K562 (cell line): ENCODE data around the gene HECW1. TPM values are rescaled to one million over a fixed set of nuclear protein-coding genes. Genes with fewer than 3 reads are reported as not detected.

Source experiments
- ATAC-seq: fragments of 200-7000 bp; cut with Tn5 transposase; 3 replicates; pipeline ENCODE4 v1.9.1; 2020; ENCODE audit warnings: moderate library complexity
- BruUV-seq: library from RNA; stranded (reverse); fragments of 400-500 nt; replicated peaks from 2 replicates; lab custom pipeline; 2021; lab: Mats Ljungman, UMichigan
- CTCF ChIA-PET: fragments of 300-600 bp; formaldehyde crosslinking; extraction: SDS; loops from one replicate; lab custom pipeline; 2021; ENCODE audit warnings: low intra/inter-chr PET ratio; lab: Yijun Ruan, JAX
- POLR2A ChIA-PET: fragments of 300-600, 350-650 bp; sonication (Branson Sonifier 250); formaldehyde crosslinking; extraction: SDS; loops from one replicate; lab custom pipeline; 2021; ENCODE audit warnings: antibody characterized with exemption, inconsistent platforms; lab: Yijun Ruan, JAX
- DNase-seq, 4 experiments: peaks; one replicate each; pipeline versions ENCODE4 v3.0.0 to v3.0.0-alpha.2; 2011 to 2018; ENCODE audit warnings: low spot score in 3 of 4, mixed read lengths in 3 of 4; ENCODE audit errors: extremely low read depth in 1 of 4
- FAIRE-seq: peaks from 2 replicates; lab custom pipeline; 2011; peaks lifted over from hg19 to GRCh38; lab: Jason Lieb, UNC
- H2AFZ ChIP-seq: 2 replicates; pipeline ENCODE4 v1.6.0; 2011; ENCODE audit warnings: low read depth, low read length, control low read depth, inconsistent platforms
- H3K27ac ChIP-seq: fragments of 200-600 bp; 3 replicates; pipeline ENCODE4 v1.8.0; 2011; ENCODE audit warnings: low read depth, mild to moderate bottlenecking, control low read depth, inconsistent platforms, low read length, moderate library complexity, mixed read lengths; ENCODE audit errors: extremely low read depth
- H3K27me3 ChIP-seq, 2 experiments: fragments of 300-600 bp in 1 of 2; 2 replicates in 1 of 2; 3 replicates in 1 of 2; pipeline versions ENCODE4 v1.6.0 to v1.8.0; 2011; ENCODE audit warnings: inconsistent platforms in 2 of 2, low read length in 2 of 2, mild to moderate bottlenecking in 1 of 2, mixed read lengths in 1 of 2, moderate library complexity in 1 of 2; ENCODE audit not compliant: control insufficient read depth in 2 of 2, insufficient read depth in 2 of 2
- H3K36me3 ChIP-seq: fragments of 300-600 bp; 3 replicates; pipeline ENCODE4 v1.8.0; 2011; ENCODE audit warnings: mild to moderate bottlenecking, low read length, inconsistent platforms; ENCODE audit not compliant: control insufficient read depth, insufficient read depth
- H3K4me1 ChIP-seq, 2 experiments: fragments of 200-600 bp in 1 of 2; replicated peaks in 1 of 2; 2 replicates in 1 of 2; 3 replicates in 1 of 2; pipeline versions ENCODE4 v1.5.1 to v1.8.0; 2011; ENCODE audit warnings: inconsistent platforms in 2 of 2, low read length in 2 of 2, mild to moderate bottlenecking in 1 of 2, mixed read lengths in 1 of 2, moderate library complexity in 1 of 2; ENCODE audit not compliant: control insufficient read depth in 2 of 2, insufficient read depth in 2 of 2
- H3K4me2 ChIP-seq: 2 replicates; pipeline ENCODE4 v1.6.1; 2011; ENCODE audit warnings: low read length, control low read depth, inconsistent platforms, mixed read lengths; ENCODE audit not compliant: insufficient read depth
- H3K4me3 ChIP-seq: fragments of 200-600 bp; sonication (generic), shearing (Covaris generic); 2 replicates; pipeline ENCODE4 v1.5.1; 2016; ENCODE audit warnings: control low read depth, inconsistent platforms
- H3K79me2 ChIP-seq: fragments of 200-600 bp; 3 replicates; pipeline ENCODE4 v1.8.0; 2011; ENCODE audit warnings: low read length, inconsistent platforms; ENCODE audit not compliant: control insufficient read depth, insufficient read depth
- H3K9ac ChIP-seq, 2 experiments: 2 replicates each; pipeline versions ENCODE4 v1.6.0 to v1.6.1; 2011; ENCODE audit warnings: low read depth in 2 of 2, low read length in 2 of 2, control low read depth in 1 of 2, inconsistent platforms in 1 of 2, mild to moderate bottlenecking in 1 of 2, mixed read lengths in 1 of 2; ENCODE audit not compliant: insufficient read depth in 1 of 2
- H3K9me1 ChIP-seq: one replicate; pipeline ENCODE4 v1.6.0; 2011; ENCODE audit warnings: inconsistent platforms, mild to moderate bottlenecking, low read length, moderate library complexity; ENCODE audit not compliant: control insufficient read depth, insufficient read depth
- H3K9me3 ChIP-seq: replicated peaks from 2 replicates; pipeline ENCODE4 v1.5.1; 2011; ENCODE audit warnings: low read depth, low read length, inconsistent platforms; ENCODE audit not compliant: control insufficient read depth, insufficient read depth
- H4K20me1 ChIP-seq: replicated peaks from 2 replicates; pipeline ENCODE4 v1.6.1; 2011; ENCODE audit warnings: low read length, inconsistent platforms, mixed read lengths; ENCODE audit not compliant: control insufficient read depth, insufficient read depth
- BRF1 ChIP-seq: IDR thresholded peaks from 3 replicates; pipeline ENCODE4 v1.6.1; 2011; ENCODE audit warnings: borderline replicate concordance, mild to moderate bottlenecking; ENCODE audit not compliant: insufficient read length; ENCODE audit errors: extremely low read depth
- CTBP1 ChIP-seq: fragments of 450-650 bp; IDR thresholded peaks from 2 replicates; pipeline ENCODE4 v1.6.1; 2016; ENCODE audit warnings: borderline replicate concordance
- HBP1 ChIP-seq: fragments of 450-650 bp; formaldehyde crosslinking; IDR thresholded peaks from 2 replicates; pipeline ENCODE4 v1.4.0; 2022; ENCODE audit warnings: missing genetic modification characterization
- LARP7 ChIP-seq: fragments of 450-650 bp; IDR thresholded peaks from 2 replicates; pipeline ENCODE4 v1.6.1; 2016
- NFYB ChIP-seq: IDR thresholded peaks from 2 replicates; pipeline ENCODE4 v1.6.1; 2011; ENCODE audit warnings: mild to moderate bottlenecking, moderate library complexity; ENCODE audit not compliant: insufficient read length; ENCODE audit errors: extremely low read depth
- POLR2G ChIP-seq: fragments of 200-400 bp; formaldehyde crosslinking; IDR thresholded peaks from 2 replicates; pipeline ENCODE4 v1.6.1; 2017; ENCODE audit warnings: low read depth, mild to moderate bottlenecking, antibody characterized with exemption, low read length, moderate library complexity
- SIN3A ChIP-seq, 2 experiments: fragments of 150-350 bp in 1 of 2; IDR thresholded peaks; 2 replicates each; pipeline ENCODE4 v1.6.1; 2011 to 2016; ENCODE audit warnings: borderline replicate concordance in 2 of 2, low read depth in 2 of 2, low read length in 2 of 2, mild to moderate bottlenecking in 2 of 2, moderate library complexity in 2 of 2; ENCODE audit not compliant: control insufficient read depth in 1 of 2
- STAG1 ChIP-seq: sonication (generic); formaldehyde crosslinking; IDR thresholded peaks from 2 replicates; pipeline ENCODE4 v1.5.0; 2020; ENCODE audit warnings: missing genetic modification reagents, borderline replicate concordance
- XRCC3 ChIP-seq: fragments of 450-650 bp; IDR thresholded peaks from 2 replicates; pipeline ENCODE4 v1.6.1; 2017; ENCODE audit warnings: mild to moderate bottlenecking, moderate library complexity
- ZBTB34 ChIP-seq: fragments of 250-450 bp; sonication (Bioruptor Pico); IDR thresholded peaks from 2 replicates; pipeline ENCODE4 v1.8.0; 2021; ENCODE audit warnings: mild to moderate bottlenecking, moderate library complexity
- ZNF274 ChIP-seq: IDR thresholded peaks from 2 replicates; pipeline ENCODE4 v1.6.1; 2011; ENCODE audit warnings: low read depth, mild to moderate bottlenecking, low read length, moderate library complexity, borderline replicate concordance
- ZNF507 ChIP-seq: conservative IDR thresholded peaks from 2 replicates; pipeline ENCODE4 v1.6.1; 2017; ENCODE audit warnings: missing genetic modification characterization, missing compliant biosample characterization
- ZNF740 ChIP-seq, 3 experiments: fragments of 200-800 bp in 1 of 3; sonication (Bioruptor generic) in 1 of 3; sonication (generic) in 1 of 3; formaldehyde crosslinking in 1 of 3; IDR thresholded peaks; 2 replicates each; pipeline versions ENCODE4 v1.6.1 to v1.8.0; 2016 to 2022; ENCODE audit warnings: mild to moderate bottlenecking in 2 of 3, missing compliant biosample characterization in 2 of 3, missing genetic modification characterization in 2 of 3, missing genetic modification reagents in 1 of 3
- ZNF785 ChIP-seq: fragments of 250-450 bp; sonication (Bioruptor Pico); IDR thresholded peaks from 2 replicates; pipeline ENCODE4 v1.4.0; 2020; ENCODE audit warnings: mild to moderate bottlenecking
- WGBS: fragments of 100-300 bp; shearing (Covaris generic); methylation state at CpG from one replicate; pipeline ENCODE4 v1.1.6; 2016; ENCODE audit warnings: low coverage, mixed read lengths; ENCODE audit not compliant: insufficient coverage; ENCODE audit errors: missing lambda C conversion rate; 5-methylcytosine and 5-hydroxymethylcytosine counted together
- in situ Hi-C: fragments of 300-500 bp; cut with MboI; formaldehyde crosslinking; loops from 4 replicates; pipeline ENCODE4 v1.15.0; 2018; ENCODE audit warnings: inconsistent platforms, mixed read lengths
- intact Hi-C: fragments of 100-400 bp; cut with micrococcal nuclease; formaldehyde crosslinking; loops from 2 replicates; pipeline ENCODE4 v1.14.2; 2022
- polyA plus RNA-seq, 8 experiments: library from polyadenylated mRNA; depleted of rRNA in 4 of 8; stranded (reverse) in 5 of 8; unstranded in 3 of 8; fragments of >200 nt; fragmentation: Nextera tagmentation in 2 of 8; fragmentation: Illumina TruSeq in 1 of 8; extraction: Ambion mirVana in 2 of 8; extraction: Trizol in 1 of 8; gene quantifications; 2 replicates each; pipeline versions ENCODE4 v1.2.1 to v1.2.3, GENCODE V29; 2011 to 2014; ENCODE audit warnings: inconsistent platforms in 1 of 8, missing spikeins in 1 of 8
- total RNA-seq, 7 experiments: library from RNA; depleted of rRNA in 6 of 7; stranded (reverse); fragments of >200 nt in 6 of 7; fragmentation: Illumina TruSeq in 2 of 7; extraction: Trizol in 2 of 7; gene quantifications; 2 replicates each; pipeline versions ENCODE4 v1.2.1 to v1.2.3, GENCODE V29; 2011 to 2021; ENCODE audit warnings: low replicate concordance in 1 of 7

Gene HECW1
- total and polyA plus RNA-seq, 9 of the 15 experiments (the other 6 are each of a cell fraction or from before 2014, with no cell fraction given), result 0.07 to 0.31 (median 0.13) TPM; not detected in 4

- TF ChIP-seq ZNF740 (CRISPR knock-in tag; IDR thresholded peaks at IDR 0.05), result no peak
- no peak for TF ChIP-seq ZNF740 (tag; IDR thresholded peaks at IDR 0.05)
- no peak for TF ChIP-seq POLR2G
Measured at GRCh38 chr7:43481902-43482678, 369.6 kb downstream of the HECW1 start (continued).

GRCh38 chr7:43482679-43483252 is 370.3 kb downstream of the HECW1 start:
- ATAC-seq (no peak), DNase-seq (no peak), FAIRE-seq (no peak)
- intact Hi-C loops (no loop called here), in situ Hi-C loops (no loop called here)
- 2% methylated on average over 5 of the region's 5 CpGs for WGBS
- H3K4me3 ChIP-seq, result no peak overlapping the region
- H3K9me3 ChIP-seq, result no peaks in the 10 kb centered on the region
- no peaks in the 10 kb centered on the region for H3K36me3 ChIP-seq
- H2AFZ ChIP-seq, result no peak overlapping the region
- no peak overlapping the region for H3K9ac ChIP-seq
- H3K27ac ChIP-seq, result no peak overlapping the region
- no peaks in the 10 kb centered on the region for H3K79me2 ChIP-seq
- no peaks in the 10 kb centered on the region for H4K20me1 ChIP-seq
- peaks cover 4 to 31% of the 10 kb centered on the region in 2 experiments; a peak in 4 of 5 replicates for H3K27me3 ChIP-seq
- H3K4me1 ChIP-seq, result no peaks in the 10 kb centered on the region; a peak in 1 of 5 replicates
- no TSS peak for BruUV-seq
- no peak overlapping the region for H3K4me2 ChIP-seq
- POLR2A ChIA-PET, result no interaction called here
- no peaks in the 10 kb centered on the region for H3K9me1 ChIP-seq
- CTCF ChIA-PET, result no interaction called here
- no peak for TF ChIP-seq STAG1 (CRISPR knock-in tag)
- TF ChIP-seq ZNF507 (tag), result no peak
- TF ChIP-seq ZNF274, result no peak
- no peak for TF ChIP-seq BRF1
- no peak for TF ChIP-seq NFYB
- no peak for TF ChIP-seq ZNF785 (CRISPR knock-in tag)
- no peak for TF ChIP-seq SIN3A (IDR thresholded peaks at IDR 0.05; ENCODE audit: borderline replicate concordance in 2 of 2, control insufficient read depth in 1 of 2, low read depth in 2 of 2, low read length in 2 of 2)
- no peak for TF ChIP-seq ZBTB34 (CRISPR knock-in tag)
- no peak for TF ChIP-seq LARP7
- TF ChIP-seq CTBP1, result no peak
- no peak for TF ChIP-seq HBP1
- no peak for TF ChIP-seq XRCC3
